Left colon (tissue), 2 donors: ENCODE measurements around the gene VSIG10L. TPM values are rescaled to one million over a fixed set of nuclear protein-coding genes. Genes with fewer than 3 reads are reported as not detected.

Experiments
- ATAC-seq: fragments of 200-7000 bp; cut with Tn5 transposase; one replicate; pipeline ENCODE4 v1.9.1; 2020; ENCODE audit warnings: mild to moderate bottlenecking, moderate library complexity
- DNase-seq, 2 donors: peaks; one replicate each; pipeline ENCODE4 v3.0.0-alpha.2; 2020
- intact Hi-C, 2 donors: fragments of 100-400 bp; cut with DNase I in 1 of 2; cut with micrococcal nuclease in 1 of 2; formaldehyde crosslinking; loops; one replicate each; pipeline versions ENCODE4 v1.11.2 to v1.14.0; 2022; cut with DNase I, micrococcal nuclease
- total RNA-seq, 2 donors: library from RNA; stranded (reverse); fragmentation: NEBNext Ultra II Directional; extraction: Animal tissue kit (Norgen Biotek cat#: 25700); gene quantifications; one replicate each; pipeline ENCODE4 v1.2.1, GENCODE V29; 2021
- donor health status: DM: no; HTN: no; CAD: no.
- donor health status: DM: yes; HTN: yes; CAD: no.

Gene VSIG10L
- total RNA-seq, 2 donors from 2014 or later: 1.7 to 2.1 TPM

DNA sequence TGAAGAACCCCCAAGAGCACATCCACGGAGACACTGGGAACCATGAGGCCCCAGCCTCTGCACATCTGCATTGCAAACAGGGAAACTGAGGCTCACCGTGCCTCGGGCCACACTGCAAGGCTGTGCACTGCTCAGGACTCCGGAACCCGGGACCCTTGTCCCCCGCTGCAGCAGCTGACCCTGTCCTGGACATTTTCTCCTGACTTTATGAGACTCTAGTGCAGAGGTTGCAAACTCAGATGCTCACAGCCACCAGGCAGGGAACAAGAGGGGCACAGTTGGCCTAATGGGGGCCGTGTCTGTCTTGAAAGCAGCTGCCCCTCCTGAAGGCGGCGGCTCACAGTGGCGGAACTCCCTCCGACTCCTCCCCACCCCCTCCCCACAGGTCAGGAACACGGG lies 47.0 kb downstream of the VSIG10L start:
- ATAC-seq (no peak), DNase-seq (no peak)
- intact Hi-C loops: no loop called here

DNA sequence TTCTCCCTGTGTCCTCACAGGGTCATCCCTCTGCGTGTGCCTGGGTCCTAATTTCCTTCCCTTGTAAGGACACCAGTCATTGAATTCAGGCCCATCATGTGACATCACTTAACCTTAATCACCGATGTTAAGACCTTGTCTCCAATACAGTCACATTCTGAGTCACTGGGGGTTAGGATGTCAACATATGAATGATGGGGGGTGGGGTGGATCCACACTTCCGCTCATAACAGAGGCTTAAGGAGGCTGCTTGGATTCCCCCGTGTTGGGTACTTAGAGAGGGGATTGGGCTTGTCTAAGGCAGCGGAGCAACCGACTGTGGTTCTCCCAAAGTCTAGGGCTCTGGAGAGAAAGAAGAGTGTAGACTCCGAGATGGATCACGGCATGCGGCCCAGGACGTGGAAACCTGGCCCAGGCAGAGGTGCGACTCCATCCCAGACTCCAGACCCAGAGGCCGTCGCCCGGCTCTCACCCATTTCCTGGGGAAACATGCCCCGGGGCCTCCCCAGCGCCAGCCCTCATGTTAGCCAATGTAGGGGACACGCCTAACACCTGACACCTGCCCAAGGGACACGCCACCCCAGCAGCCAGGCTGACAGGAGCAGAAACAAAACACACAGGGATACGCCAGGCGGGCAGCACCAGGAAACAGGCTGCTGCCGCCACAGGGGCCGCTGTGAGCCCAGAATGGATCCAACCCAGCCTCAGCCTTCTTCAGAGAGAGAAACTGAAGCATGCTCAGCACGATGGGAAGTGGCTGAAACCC lies 47.5 kb downstream of the VSIG10L start:
- no peak for ATAC-seq
- intact Hi-C loops: no loop called here
- no peak for DNase-seq

DNA sequence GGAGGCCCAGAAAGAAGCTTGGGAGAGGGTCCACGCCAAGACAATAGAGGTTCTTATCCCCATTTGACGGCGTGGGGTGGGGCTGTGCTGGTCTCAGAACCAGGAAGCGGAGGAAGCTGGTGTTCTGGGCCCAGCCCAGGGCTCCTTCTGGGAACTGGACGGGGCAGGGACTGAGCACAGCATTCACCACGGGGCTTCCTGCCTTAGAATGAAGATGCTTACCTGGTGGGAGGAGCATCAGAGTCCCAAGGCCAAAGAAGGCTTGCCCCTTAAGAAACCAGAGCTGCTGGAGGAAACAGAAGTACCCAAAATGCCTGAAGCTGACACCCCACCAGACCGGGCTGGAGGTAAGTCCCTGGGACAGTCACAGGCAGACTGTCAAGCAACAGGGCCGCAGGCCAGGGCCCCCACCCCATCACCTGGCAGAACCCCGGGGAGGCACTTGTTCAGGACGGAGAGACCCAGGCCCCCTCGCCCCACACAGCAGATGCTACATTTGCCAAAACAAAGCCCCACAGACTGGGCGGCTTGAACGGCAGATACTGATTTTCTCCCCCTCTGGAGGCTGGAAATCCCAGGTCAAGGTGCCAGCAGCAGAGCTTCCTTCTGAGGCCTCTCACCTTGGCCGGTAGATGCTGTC lies 48.2 kb downstream of the VSIG10L start:
- DNase-seq (no peak), ATAC-seq (no peak)
- intact Hi-C loops: no loop called here

DNA sequence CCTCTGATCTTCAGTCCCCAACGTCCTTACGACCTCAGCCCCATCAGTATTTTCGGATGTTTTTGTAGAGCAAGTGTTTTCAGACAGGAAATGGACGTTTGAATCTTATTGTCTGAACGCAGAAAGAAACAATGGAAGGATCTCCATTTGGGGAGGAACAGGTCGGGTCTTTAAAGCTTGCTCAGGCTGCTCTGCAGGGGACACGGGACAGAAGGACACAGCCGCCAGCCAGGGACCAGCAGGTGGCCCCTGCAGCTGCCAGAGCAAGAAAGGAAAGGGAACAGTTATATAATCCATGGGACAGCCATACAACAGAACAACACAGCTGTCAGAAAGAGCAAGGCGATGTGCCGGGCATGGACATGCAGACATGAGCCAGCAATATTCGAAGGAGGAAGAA lies 49.0 kb downstream of the VSIG10L start:
- ATAC-seq (no peak), DNase-seq (no peak)
- intact Hi-C loops: no loop called here

DNA sequence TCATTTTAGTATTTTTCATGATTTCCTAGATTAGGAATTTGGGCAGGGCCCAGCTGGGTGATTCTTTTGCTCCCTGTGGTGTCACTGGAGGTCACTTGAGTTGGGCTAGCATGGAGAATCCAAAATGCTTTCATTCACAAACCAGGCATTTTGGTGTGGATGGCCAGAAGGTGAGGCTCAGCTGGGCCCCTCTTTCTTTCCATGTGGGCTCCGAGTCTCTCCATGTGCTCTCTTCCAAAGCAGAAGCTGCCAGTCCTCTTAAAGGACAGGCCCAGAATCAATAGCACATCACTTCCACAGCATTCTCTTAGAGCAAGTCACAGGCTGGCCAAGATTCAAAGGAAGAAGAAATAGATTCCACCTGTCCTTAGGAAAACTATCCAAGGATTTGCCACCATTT lies 52.3 kb downstream of the VSIG10L start:
- intact Hi-C loops: no loop called here

DNA sequence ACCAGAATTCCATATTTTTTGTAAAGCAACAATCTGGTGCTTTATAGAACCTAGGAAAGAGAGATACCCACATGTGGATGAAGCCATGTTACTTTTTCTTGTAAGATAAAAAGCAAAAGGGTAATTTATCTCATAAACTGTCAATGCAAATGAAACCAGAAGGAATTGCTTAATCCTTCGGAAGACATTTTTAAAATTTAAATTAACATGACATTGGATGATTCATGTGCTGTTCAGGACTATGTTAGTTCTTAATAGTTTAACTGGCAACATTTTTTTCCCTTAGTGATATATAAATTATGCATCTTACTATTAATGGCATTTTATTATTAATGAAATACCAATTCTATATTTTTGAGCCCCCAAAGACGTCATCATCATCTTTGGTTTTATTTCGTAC lies 56.3 kb downstream of the VSIG10L start:
- no peak for DNase-seq
- intact Hi-C loops: no loop called here
- no peak for ATAC-seq

More for the DNA sequence above, 52.3 kb downstream of the VSIG10L start:
- ATAC-seq (no peak), DNase-seq (no peak)

DNA sequence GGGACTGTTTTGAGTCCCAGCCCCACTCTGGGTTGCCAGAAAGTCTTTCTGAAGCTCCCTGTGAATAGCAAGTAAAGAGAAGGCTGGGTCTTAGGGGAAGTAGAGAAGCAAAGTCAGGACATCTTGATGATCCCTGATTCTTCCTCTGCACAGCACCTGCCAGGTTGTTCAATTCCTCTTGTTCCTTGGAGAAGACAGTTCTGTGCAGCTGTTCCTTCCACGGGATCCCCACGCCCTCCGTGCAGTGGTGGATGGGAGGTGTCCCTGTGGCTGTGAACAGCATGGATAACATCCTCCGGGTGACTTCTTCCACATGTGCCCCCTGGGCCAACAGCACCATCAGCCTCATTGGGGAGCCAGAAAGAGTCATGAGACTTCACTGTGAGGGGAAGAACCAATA lies 59.6 kb downstream of the VSIG10L start:
- intact Hi-C loops: no loop called here
- DNase-seq (no peak), ATAC-seq (no peak)

Other genes starting within 250 kb of the VSIG10L start
- 1 to 10 TPM; 4.6 to 5.6 TPM for gene CTU1, start 233.7 kb downstream of the VSIG10L start, total RNA-seq
- gene SIGLEC9, start 217.2 kb downstream of the VSIG10L start, total RNA-seq: 1 to 10 TPM in 1 of 2 donors, under 1 TPM in 1; 0.82 to 2.0 TPM
- 1 to 10 TPM; 1.1 to 1.3 TPM for gene SIGLEC7, start 199.8 kb downstream of the VSIG10L start, total RNA-seq
- 1 to 10 TPM in 1 of 2 donors, under 1 TPM in 1; 0.98 to 2.9 TPM for gene CD33, start 117.1 kb downstream of the VSIG10L start, total RNA-seq
- gene SIGLECL1, start 91.1 kb downstream of the VSIG10L start, total RNA-seq: not detected
- gene IGLON5, start 30.5 kb downstream of the VSIG10L start, total RNA-seq: under 1 TPM in 1 of 2 donors, not detected in 1; 0.08 TPM
- gene ETFB, start 24.2 kb upstream of the VSIG10L start, total RNA-seq: 100 to 1,000 TPM; 147 to 198 TPM
- gene CLDND2, start 26.9 kb upstream of the VSIG10L start, total RNA-seq: 1 to 10 TPM; 1.7 to 1.8 TPM
- gene NKG7, start 30.5 kb upstream of the VSIG10L start, total RNA-seq: 1 to 10 TPM; 1.5 to 5.0 TPM
- gene LIM2, start 45.8 kb upstream of the VSIG10L start, total RNA-seq: not detected
- gene C19orf84, start 48.5 kb upstream of the VSIG10L start, total RNA-seq: not detected
- gene SIGLEC10, start 75.5 kb upstream of the VSIG10L start, total RNA-seq: 1 to 10 TPM; 1.3 to 4.5 TPM
- gene SIGLEC8, start 116.3 kb upstream of the VSIG10L start, total RNA-seq: 1 to 10 TPM in 1 of 2 donors, under 1 TPM in 1; 0.49 to 1.9 TPM
- not detected for gene CEACAM18, start 136.4 kb upstream of the VSIG10L start, total RNA-seq
- gene SIGLEC12, start 159.7 kb upstream of the VSIG10L start, total RNA-seq: under 1 TPM; 0.28 to 0.46 TPM
- 1 to 10 TPM in 1 of 2 donors, under 1 TPM in 1; 0.85 to 2.7 TPM for gene SIGLEC6, start 189.5 kb upstream of the VSIG10L start, total RNA-seq
- 1 to 10 TPM; 7.7 to 8.0 TPM for gene ZNF175, start 229.1 kb upstream of the VSIG10L start, total RNA-seq